GM12891 (cell line): ENCODE measurements around the gene SPATA32.

Experiments used
- POLR2A ChIP-seq: IDR thresholded peaks from 2 replicates; pipeline ENCODE4 v1.6.1; 2011; ENCODE audit warnings: low read depth, low read length, control low read depth
- POLR2AphosphoS5 ChIP-seq: IDR thresholded peaks from 2 replicates; pipeline ENCODE4 v1.6.1; 2011; ENCODE audit warnings: low read depth, low read length, control low read depth
- TAF1 ChIP-seq: IDR thresholded peaks from 2 replicates; pipeline ENCODE4 v1.6.1; 2011; ENCODE audit warnings: low read depth, low read length, control low read depth

- TF ChIP-seq POLR2AphosphoS5 (no peak), POLR2A (no peak), TAF1 (no peak)
These were observed 28.4 kb downstream of the SPATA32 start for GRCh38 chr17:45233423-45233924.
